Tibial nerve (tissue), 4 donors: Measurements from ENCODE around the gene WWTR1.

Source experiments
- EP300 ChIP-seq, 2 donors: sonication (generic); formaldehyde crosslinking; IDR thresholded peaks; one replicate each; pipeline ENCODE4 v1.6.1; 2017; ENCODE audit warnings: antibody characterized with exemption in 2 of 2, mild to moderate bottlenecking in 1 of 2
- POLR2A ChIP-seq, 2 donors: fragments of 450-650 bp; IDR thresholded peaks; one replicate each; pipeline ENCODE4 v1.6.1; 2017; ENCODE audit warnings: antibody characterized with exemption in 2 of 2, mild to moderate bottlenecking in 2 of 2, moderate library complexity in 2 of 2
- TF ChIP-seq, protein P1 (sequence below), 5 experiments: fragments of 200-600 bp in 3 of 5; fragments of 450-650 bp in 2 of 5; sonication (generic) in 3 of 5; IDR thresholded peaks; one replicate each; pipeline ENCODE4 v1.5.1; 2016 to 2019; ENCODE audit warnings: antibody characterized with exemption in 5 of 5, mild to moderate bottlenecking in 3 of 5, moderate library complexity in 2 of 5

DNA sequence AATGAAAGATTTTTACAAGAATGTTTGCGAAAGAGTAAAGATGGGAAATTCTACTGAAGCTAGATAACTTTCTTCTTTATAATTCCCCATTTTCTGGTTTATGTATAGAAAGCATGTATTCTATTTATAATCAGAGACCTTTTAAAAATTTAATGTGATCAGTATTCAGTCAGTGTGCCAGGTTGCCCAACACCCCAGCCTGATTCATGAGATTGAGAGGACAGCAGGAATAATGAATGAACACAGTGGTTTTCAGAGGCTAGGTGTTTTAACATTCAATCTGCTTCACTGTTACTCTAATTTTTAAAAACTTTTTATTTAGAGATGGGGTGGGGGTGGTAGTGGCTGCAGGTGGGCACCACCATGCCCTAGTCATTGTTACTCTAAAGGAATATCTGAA, 4.7 kb downstream of the WWTR1 start:
- TF ChIP-seq POLR2A (IDR thresholded peaks at IDR 0.05) (no peak), EP300 (IDR thresholded peaks at IDR 0.05) (no peak)
- TF ChIP-seq, protein P1, sequence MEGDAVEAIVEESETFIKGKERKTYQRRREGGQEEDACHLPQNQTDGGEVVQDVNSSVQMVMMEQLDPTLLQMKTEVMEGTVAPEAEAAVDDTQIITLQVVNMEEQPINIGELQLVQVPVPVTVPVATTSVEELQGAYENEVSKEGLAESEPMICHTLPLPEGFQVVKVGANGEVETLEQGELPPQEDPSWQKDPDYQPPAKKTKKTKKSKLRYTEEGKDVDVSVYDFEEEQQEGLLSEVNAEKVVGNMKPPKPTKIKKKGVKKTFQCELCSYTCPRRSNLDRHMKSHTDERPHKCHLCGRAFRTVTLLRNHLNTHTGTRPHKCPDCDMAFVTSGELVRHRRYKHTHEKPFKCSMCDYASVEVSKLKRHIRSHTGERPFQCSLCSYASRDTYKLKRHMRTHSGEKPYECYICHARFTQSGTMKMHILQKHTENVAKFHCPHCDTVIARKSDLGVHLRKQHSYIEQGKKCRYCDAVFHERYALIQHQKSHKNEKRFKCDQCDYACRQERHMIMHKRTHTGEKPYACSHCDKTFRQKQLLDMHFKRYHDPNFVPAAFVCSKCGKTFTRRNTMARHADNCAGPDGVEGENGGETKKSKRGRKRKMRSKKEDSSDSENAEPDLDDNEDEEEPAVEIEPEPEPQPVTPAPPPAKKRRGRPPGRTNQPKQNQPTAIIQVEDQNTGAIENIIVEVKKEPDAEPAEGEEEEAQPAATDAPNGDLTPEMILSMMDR (IDR thresholded peaks at IDR 0.05) = no peak
